Left renal pelvis (tissue), 4 donors: ENCODE measurements around the gene CDKL2. TPM values are rescaled to one million over a fixed set of nuclear protein-coding genes. Genes with fewer than 3 reads are reported as not detected.
"Not testable (repeated sequence)": the region's sequence is repeated elsewhere in the genome, so short reads cannot be mapped to it uniquely, and the experiment has no call there.

Experiments
- DNase-seq, 4 donors: peaks; one replicate each; pipeline ENCODE4 v3.0.0-alpha.2; 2013; ENCODE audit warnings: low read depth in 4 of 4, low spot score in 3 of 4
- polyA plus RNA-seq, 4 donors: library from polyadenylated mRNA; unstranded; fragments of 120-200 nt; gene quantifications; one replicate each; pipeline ENCODE4 v1.2.1, GENCODE V29; 2013; ENCODE audit not compliant: insufficient read length in 4 of 4

The CDKL2 gene
- polyA plus RNA-seq, 4 donors = 0.68 to 15.2 (median 12.2) TPM

GRCh38 chr4:75557696-75558095 is 72.6 kb downstream of the CDKL2 start:
- DNase-seq = no peak

- no peak for DNase-seq
Observed at GRCh38 chr4:75555294-75556164, 74.8 kb downstream of the CDKL2 start, which contains the start of gene ODAPH. TSS of gene ODAPH (plus strand) at chr4:75556066. CDS start at chr4:75556083, 17 bp downstream.

- no peak for DNase-seq
Observed at GRCh38 chr4:75552452-75552851, 77.9 kb downstream of the CDKL2 start.

- no peak for DNase-seq
Observed at GRCh38 chr4:75549019-75549418, 81.3 kb downstream of the CDKL2 start.

- peak in 1 of 4 donors; percentile 2 for DNase-seq
Observed at GRCh38 chr4:75547647-75548387, 82.5 kb downstream of the CDKL2 start.

- DNase-seq = no peak
Observed at GRCh38 chr4:75545526-75545925, 84.8 kb downstream of the CDKL2 start.

- no peak for DNase-seq
Observed at GRCh38 chr4:75544870-75545269, 85.5 kb downstream of the CDKL2 start.

- DNase-seq = not testable (repeated sequence)
Observed at GRCh38 chr4:75544220-75544619, 86.1 kb downstream of the CDKL2 start.

GRCh38 chr4:75542824-75543223 is 87.5 kb downstream of the CDKL2 start:
- DNase-seq = no peak

- DNase-seq = not testable (repeated sequence)
Observed at GRCh38 chr4:75537308-75537707, 93.0 kb downstream of the CDKL2 start.

- not testable (repeated sequence) for DNase-seq
Observed at GRCh38 chr4:75533926-75534325, 96.4 kb downstream of the CDKL2 start.

GRCh38 chr4:75533339-75533887 is 96.9 kb downstream of the CDKL2 start:
- not testable (repeated sequence) for DNase-seq

GRCh38 chr4:75531536-75532143 is 98.7 kb downstream of the CDKL2 start:
- not testable (repeated sequence) for DNase-seq

GRCh38 chr4:75530556-75531322 is 99.6 kb downstream of the CDKL2 start:
- DNase-seq = no peak

Other genes starting within 250 kb of the CDKL2 start
- gene RCHY1, start 116.1 kb downstream of the CDKL2 start, polyA plus RNA-seq = 10 to 100 TPM; 42.7 to 57.1 (median 49.2) TPM
- 10 to 100 TPM; 17.9 to 30.0 (median 20.6) TPM for gene THAP6, start 116.1 kb downstream of the CDKL2 start, polyA plus RNA-seq
- under 1 TPM in 2 of 4 donors, not detected in 2; 0.21 to 0.26 TPM for gene ODAPH, start 74.5 kb downstream of the CDKL2 start, polyA plus RNA-seq
- gene G3BP2, start 42.9 kb upstream of the CDKL2 start, polyA plus RNA-seq = 100 to 1,000 TPM; 123 to 198 (median 163) TPM
- gene USO1, start 94.0 kb upstream of the CDKL2 start, polyA plus RNA-seq = 10 to 100 TPM; 75.4 to 97.6 (median 87.9) TPM